ENCODE measurements around the gene ZNF32. TPM values are rescaled to one million over a fixed set of nuclear protein-coding genes. Genes with fewer than 3 reads are reported as not detected.

The ZNF32 gene
- total RNA-seq, 1 experiment from 2014 or later, result 37.6 TPM

- TF ChIP-seq CTCF (conservative IDR thresholded peaks at IDR 0.05; ENCODE audit: low read depth, low read length), result no peak
- TF ChIP-seq EZH2 (IDR thresholded peaks at IDR 0.05; ENCODE audit: borderline replicate concordance, low read depth, low read length, poor library complexity, severe bottlenecking), result no peak
- intact Hi-C loops (cut with micrococcal nuclease; ENCODE audit: unreplicated experiment), result loop anchor here (10.0 kb wide), 2 partner anchors 628 to 1298 kb away; partner anchors contain the start of gene DEPP1
- Histone ChIP-seq H3K4me3 (ENCODE audit: low read depth, low read length, poor library complexity, severe bottlenecking) (no peak overlapping the region), H3K36me3 (ENCODE audit: insufficient read depth, low read length, poor library complexity, severe bottlenecking) (no peaks in the 10 kb centered on the region), H3K4me1 (ENCODE audit: insufficient read depth, low read length, poor library complexity, severe bottlenecking) (peaks cover 3% of the 10 kb centered on the region), H3K27ac (ENCODE audit: low read depth, low read length, poor library complexity, severe bottlenecking) (no peak overlapping the region), H3K9me3 (ENCODE audit: low read depth, low read length, poor library complexity, severe bottlenecking) (no peaks in the 10 kb centered on the region), H3K27me3 (replicated peaks; ENCODE audit: insufficient read depth, low read depth, low read length, poor library complexity) (no peaks in the 10 kb centered on the region)
- POLR2A ChIA-PET (ENCODE audit: low non-redundant PET), result no interaction called here
- no peak for DNase-seq (ENCODE audit: low spot score)
- CTCF ChIA-PET, result interaction anchor here (0.7 kb wide), 1 partner anchor 1169 kb away, joined by 3 read pairs; no protein-coding TSS in a partner anchor
- BruUV-seq (replicated peaks), result no TSS peak
These were observed 28.2 kb upstream of the ZNF32 start for GRCh38 chr10:43676901-43677300.

- intact Hi-C loops (cut with micrococcal nuclease; ENCODE audit: unreplicated experiment), result loop anchor here (10.0 kb wide), 2 partner anchors 628 to 1298 kb away; partner anchors contain the start of gene DEPP1
- Histone ChIP-seq H3K36me3 (ENCODE audit: insufficient read depth, low read length, poor library complexity, severe bottlenecking) (no peaks in the 10 kb centered on the region), H3K4me3 (ENCODE audit: low read depth, low read length, poor library complexity, severe bottlenecking) (no peak overlapping the region), H3K27me3 (replicated peaks; ENCODE audit: insufficient read depth, low read depth, low read length, poor library complexity) (no peaks in the 10 kb centered on the region), H3K27ac (ENCODE audit: low read depth, low read length, poor library complexity, severe bottlenecking) (no peak overlapping the region), H3K9me3 (ENCODE audit: low read depth, low read length, poor library complexity, severe bottlenecking) (no peaks in the 10 kb centered on the region), H3K4me1 (ENCODE audit: insufficient read depth, low read length, poor library complexity, severe bottlenecking) (peaks cover 3% of the 10 kb centered on the region)
- no peak for TF ChIP-seq CTCF (conservative IDR thresholded peaks at IDR 0.05; ENCODE audit: low read depth, low read length)
- TF ChIP-seq EZH2 (IDR thresholded peaks at IDR 0.05; ENCODE audit: borderline replicate concordance, low read depth, low read length, poor library complexity, severe bottlenecking), result no peak
- DNase-seq (ENCODE audit: low spot score), result no peak
- BruUV-seq (replicated peaks), result no TSS peak
- POLR2A ChIA-PET (ENCODE audit: low non-redundant PET), result no interaction called here
- CTCF ChIA-PET, result no interaction called here
These were observed 27.6 kb upstream of the ZNF32 start for GRCh38 chr10:43676331-43676730.

- Histone ChIP-seq H3K27me3 (replicated peaks; ENCODE audit: insufficient read depth, low read depth, low read length, poor library complexity) (no peaks in the 10 kb centered on the region), H3K9me3 (ENCODE audit: low read depth, low read length, poor library complexity, severe bottlenecking) (no peaks in the 10 kb centered on the region), H3K4me1 (ENCODE audit: insufficient read depth, low read length, poor library complexity, severe bottlenecking) (peaks cover 2% of the 10 kb centered on the region), H3K36me3 (ENCODE audit: insufficient read depth, low read length, poor library complexity, severe bottlenecking) (no peaks in the 10 kb centered on the region), H3K4me3 (ENCODE audit: low read depth, low read length, poor library complexity, severe bottlenecking) (no peak overlapping the region), H3K27ac (ENCODE audit: low read depth, low read length, poor library complexity, severe bottlenecking) (no peak overlapping the region)
- no peak for TF ChIP-seq CTCF (conservative IDR thresholded peaks at IDR 0.05; ENCODE audit: low read depth, low read length)
- no peak for TF ChIP-seq EZH2 (IDR thresholded peaks at IDR 0.05; ENCODE audit: borderline replicate concordance, low read depth, low read length, poor library complexity, severe bottlenecking)
- intact Hi-C loops (cut with micrococcal nuclease; ENCODE audit: unreplicated experiment), result loop anchor here (5.0 to 10.0 kb wide), 3 partner anchors 630 to 1300 kb away; partner anchors contain the start of genes CXCL12 and DEPP1
- DNase-seq (ENCODE audit: low spot score), result no peak
- ChIA-PET CTCF (interaction anchor here (0.7 kb wide), 1 partner anchor 648 kb away, joined by 6 read pairs; no protein-coding TSS in a partner anchor), POLR2A (ENCODE audit: low non-redundant PET) (no interaction called here)
- no TSS peak for BruUV-seq (replicated peaks)
These were observed 26.0 kb upstream of the ZNF32 start for GRCh38 chr10:43674553-43675210.

Data from A673 (cell line).